Tibial nerve (tissue), 3 donors: ENCODE measurements around the gene ASIC1.

ENCODE experiments used
- POLR2A ChIP-seq, 2 donors: fragments of 450-650 bp; IDR thresholded peaks; one replicate each; pipeline ENCODE4 v1.6.1; 2017; ENCODE audit warnings: antibody characterized with exemption in 2 of 2, mild to moderate bottlenecking in 2 of 2, moderate library complexity in 2 of 2
- TF ChIP-seq, protein P1 (sequence below), 5 experiments: fragments of 200-600 bp in 3 of 5; fragments of 450-650 bp in 2 of 5; sonication (generic) in 3 of 5; IDR thresholded peaks; one replicate each; pipeline ENCODE4 v1.5.1; 2016 to 2019; ENCODE audit warnings: antibody characterized with exemption in 5 of 5, mild to moderate bottlenecking in 3 of 5, moderate library complexity in 2 of 5

GRCh38 chr12:50026691-50027090, 30.7 kb upstream of the ASIC1 start:
- TF ChIP-seq, protein P1, sequence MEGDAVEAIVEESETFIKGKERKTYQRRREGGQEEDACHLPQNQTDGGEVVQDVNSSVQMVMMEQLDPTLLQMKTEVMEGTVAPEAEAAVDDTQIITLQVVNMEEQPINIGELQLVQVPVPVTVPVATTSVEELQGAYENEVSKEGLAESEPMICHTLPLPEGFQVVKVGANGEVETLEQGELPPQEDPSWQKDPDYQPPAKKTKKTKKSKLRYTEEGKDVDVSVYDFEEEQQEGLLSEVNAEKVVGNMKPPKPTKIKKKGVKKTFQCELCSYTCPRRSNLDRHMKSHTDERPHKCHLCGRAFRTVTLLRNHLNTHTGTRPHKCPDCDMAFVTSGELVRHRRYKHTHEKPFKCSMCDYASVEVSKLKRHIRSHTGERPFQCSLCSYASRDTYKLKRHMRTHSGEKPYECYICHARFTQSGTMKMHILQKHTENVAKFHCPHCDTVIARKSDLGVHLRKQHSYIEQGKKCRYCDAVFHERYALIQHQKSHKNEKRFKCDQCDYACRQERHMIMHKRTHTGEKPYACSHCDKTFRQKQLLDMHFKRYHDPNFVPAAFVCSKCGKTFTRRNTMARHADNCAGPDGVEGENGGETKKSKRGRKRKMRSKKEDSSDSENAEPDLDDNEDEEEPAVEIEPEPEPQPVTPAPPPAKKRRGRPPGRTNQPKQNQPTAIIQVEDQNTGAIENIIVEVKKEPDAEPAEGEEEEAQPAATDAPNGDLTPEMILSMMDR (IDR thresholded peaks at IDR 0.05), result no peak
- TF ChIP-seq POLR2A (IDR thresholded peaks at IDR 0.05), result no peak
